Measurements from ENCODE around the gene SEMA5A. TPM values are rescaled to one million over a fixed set of nuclear protein-coding genes. Genes with fewer than 3 reads are reported as not detected.

The SEMA5A gene
- total and polyA plus RNA-seq, 2 donors: 1.2 to 2.5 TPM

DNA sequence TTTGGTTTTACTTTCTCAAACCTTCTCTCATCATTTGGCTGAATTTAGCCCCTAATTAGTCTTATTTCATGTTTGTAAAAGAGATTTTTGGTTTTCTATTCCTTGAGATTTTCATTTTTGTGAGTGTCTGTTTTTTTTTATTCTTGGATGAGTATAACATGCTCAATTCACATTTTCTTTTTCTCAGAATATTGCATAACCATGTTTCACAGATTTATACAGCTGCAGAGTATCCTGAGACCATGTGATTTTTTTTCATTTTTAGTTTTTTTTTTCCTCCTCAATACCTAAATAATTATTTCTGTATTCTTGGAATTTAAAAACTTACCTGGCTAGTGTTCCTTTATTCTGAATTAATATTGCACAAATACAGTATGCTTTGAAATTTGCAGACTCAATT is 361.9 kb downstream of the SEMA5A start:
- no peak overlapping the region for H3K27ac ChIP-seq (ENCODE audit: low read depth in 1 of 2, low read length in 1 of 2)
- H3K36me3 ChIP-seq (ENCODE audit: control insufficient read depth in 2 of 2, insufficient read depth in 2 of 2, low read length in 1 of 2): no peaks in the 10 kb centered on the region
- H3K4me3 ChIP-seq (ENCODE audit: low read length in 2 of 2): no peak overlapping the region
- H3K4me1 ChIP-seq (ENCODE audit: control insufficient read depth in 2 of 2, insufficient read depth in 2 of 2, low read length in 2 of 2): no peaks in the 10 kb centered on the region
- no peaks in the 10 kb centered on the region for H3K9me3 ChIP-seq (ENCODE audit: control insufficient read depth in 2 of 2, insufficient read depth in 1 of 2, low read length in 1 of 2)
- H3K27me3 ChIP-seq (ENCODE audit: control insufficient read depth in 2 of 2, insufficient read depth in 1 of 2, low read length in 1 of 2): no peaks in the 10 kb centered on the region
- no peak for DNase-seq (ENCODE audit: low read depth in 6 of 9, low spot score in 9 of 9)

- DNase-seq (ENCODE audit: low read depth in 6 of 9, low spot score in 9 of 9): no peak
- 93% methylated on average over 11 of the region's 11 CpGs for WGBS
- Histone ChIP-seq H3K9me3 (ENCODE audit: control insufficient read depth in 2 of 2, insufficient read depth in 1 of 2, low read length in 1 of 2) (no peaks in the 10 kb centered on the region), H3K36me3 (ENCODE audit: control insufficient read depth in 2 of 2, insufficient read depth in 2 of 2, low read length in 1 of 2) (no peaks in the 10 kb centered on the region), H3K4me3 (ENCODE audit: low read length in 2 of 2) (no peak overlapping the region), H3K27me3 (ENCODE audit: control insufficient read depth in 2 of 2, insufficient read depth in 1 of 2, low read length in 1 of 2) (no peaks in the 10 kb centered on the region), H3K27ac (ENCODE audit: low read depth in 1 of 2, low read length in 1 of 2) (no peak overlapping the region), H3K4me1 (ENCODE audit: control insufficient read depth in 2 of 2, insufficient read depth in 2 of 2, low read length in 2 of 2) (no peaks in the 10 kb centered on the region)
Measured at GRCh38 chr5:9182899-9183695, 362.8 kb downstream of the SEMA5A start.

- H3K36me3 ChIP-seq (ENCODE audit: control insufficient read depth in 2 of 2, insufficient read depth in 2 of 2, low read length in 1 of 2): no peaks in the 10 kb centered on the region
- H3K4me1 ChIP-seq (ENCODE audit: control insufficient read depth in 2 of 2, insufficient read depth in 2 of 2, low read length in 2 of 2): no peaks in the 10 kb centered on the region
- no peak for DNase-seq (ENCODE audit: low read depth in 6 of 9, low spot score in 9 of 9)
Measured at GRCh38 chr5:9176641-9177040, 369.2 kb downstream of the SEMA5A start.

GRCh38 chr5:9174446-9174845 is 371.4 kb downstream of the SEMA5A start:
- no peak for DNase-seq (ENCODE audit: low read depth in 6 of 9, low spot score in 9 of 9)
- H3K27ac ChIP-seq (ENCODE audit: low read depth in 1 of 2, low read length in 1 of 2): no peak overlapping the region

More at GRCh38 chr5:9176641-9177040, 369.2 kb downstream of the SEMA5A start:
- Histone ChIP-seq H3K4me3 (ENCODE audit: low read length in 2 of 2) (no peak overlapping the region), H3K27me3 (ENCODE audit: control insufficient read depth in 2 of 2, insufficient read depth in 1 of 2, low read length in 1 of 2) (no peaks in the 10 kb centered on the region), H3K9me3 (ENCODE audit: control insufficient read depth in 2 of 2, insufficient read depth in 1 of 2, low read length in 1 of 2) (no peaks in the 10 kb centered on the region), H3K27ac (ENCODE audit: low read depth in 1 of 2, low read length in 1 of 2) (no peak overlapping the region)

GRCh38 chr5:9173281-9174048 is 372.4 kb downstream of the SEMA5A start:
- no peak overlapping the region for H3K27ac ChIP-seq (ENCODE audit: low read depth in 1 of 2, low read length in 1 of 2)
- no peaks in the 10 kb centered on the region for H3K36me3 ChIP-seq (ENCODE audit: control insufficient read depth in 2 of 2, insufficient read depth in 2 of 2, low read length in 1 of 2)
- no peaks in the 10 kb centered on the region for H3K27me3 ChIP-seq (ENCODE audit: control insufficient read depth in 2 of 2, insufficient read depth in 1 of 2, low read length in 1 of 2)
- H3K4me3 ChIP-seq (ENCODE audit: low read length in 2 of 2): no peak overlapping the region
- no peaks in the 10 kb centered on the region for H3K4me1 ChIP-seq (ENCODE audit: control insufficient read depth in 2 of 2, insufficient read depth in 2 of 2, low read length in 2 of 2)
- DNase-seq (ENCODE audit: low read depth in 6 of 9, low spot score in 9 of 9): no peak
- WGBS: 51% methylated on average over 3 of the region's 3 CpGs
- no peaks in the 10 kb centered on the region for H3K9me3 ChIP-seq (ENCODE audit: control insufficient read depth in 2 of 2, insufficient read depth in 1 of 2, low read length in 1 of 2)

More at GRCh38 chr5:9174446-9174845, 371.4 kb downstream of the SEMA5A start:
- H3K27me3 ChIP-seq (ENCODE audit: control insufficient read depth in 2 of 2, insufficient read depth in 1 of 2, low read length in 1 of 2): no peaks in the 10 kb centered on the region
- 91% methylated on average over 3 of the region's 3 CpGs for WGBS
- no peak overlapping the region for H3K4me3 ChIP-seq (ENCODE audit: low read length in 2 of 2)
- H3K4me1 ChIP-seq (ENCODE audit: control insufficient read depth in 2 of 2, insufficient read depth in 2 of 2, low read length in 2 of 2): no peaks in the 10 kb centered on the region
- H3K36me3 ChIP-seq (ENCODE audit: control insufficient read depth in 2 of 2, insufficient read depth in 2 of 2, low read length in 1 of 2): no peaks in the 10 kb centered on the region
- H3K9me3 ChIP-seq (ENCODE audit: control insufficient read depth in 2 of 2, insufficient read depth in 1 of 2, low read length in 1 of 2): no peaks in the 10 kb centered on the region

GRCh38 chr5:9170026-9170425 is 375.8 kb downstream of the SEMA5A start:
- Histone ChIP-seq H3K27me3 (ENCODE audit: control insufficient read depth in 2 of 2, insufficient read depth in 1 of 2, low read length in 1 of 2) (no peaks in the 10 kb centered on the region), H3K36me3 (ENCODE audit: control insufficient read depth in 2 of 2, insufficient read depth in 2 of 2, low read length in 1 of 2) (no peaks in the 10 kb centered on the region), H3K4me3 (ENCODE audit: low read length in 2 of 2) (no peak overlapping the region), H3K9me3 (ENCODE audit: control insufficient read depth in 2 of 2, insufficient read depth in 1 of 2, low read length in 1 of 2) (no peaks in the 10 kb centered on the region), H3K4me1 (ENCODE audit: control insufficient read depth in 2 of 2, insufficient read depth in 2 of 2, low read length in 2 of 2) (no peaks in the 10 kb centered on the region), H3K27ac (ENCODE audit: low read depth in 1 of 2, low read length in 1 of 2) (no peak overlapping the region)
- no peak for DNase-seq (ENCODE audit: low read depth in 6 of 9, low spot score in 9 of 9)

DNA sequence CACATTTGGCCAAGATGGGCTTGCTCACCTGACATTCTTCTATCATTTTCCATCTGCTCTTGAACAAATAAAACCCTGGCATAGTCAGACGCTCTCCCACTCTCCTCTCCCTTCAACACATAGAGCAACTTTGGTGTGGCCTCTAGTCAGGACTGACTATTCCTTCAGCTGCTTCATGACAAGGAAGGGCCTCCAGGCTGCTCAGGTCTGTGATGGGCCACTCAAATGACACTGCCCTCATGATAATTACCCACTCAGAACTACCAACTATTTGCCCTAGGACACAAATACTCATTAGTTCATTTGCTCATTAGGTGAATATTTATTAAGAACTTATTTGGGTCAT is 376.3 kb downstream of the SEMA5A start:
- no peak overlapping the region for H3K27ac ChIP-seq (ENCODE audit: low read depth in 1 of 2, low read length in 1 of 2)
- H3K4me3 ChIP-seq (ENCODE audit: low read length in 2 of 2): no peak overlapping the region
- no peaks in the 10 kb centered on the region for H3K9me3 ChIP-seq (ENCODE audit: control insufficient read depth in 2 of 2, insufficient read depth in 1 of 2, low read length in 1 of 2)
- no peaks in the 10 kb centered on the region for H3K4me1 ChIP-seq (ENCODE audit: control insufficient read depth in 2 of 2, insufficient read depth in 2 of 2, low read length in 2 of 2)
- H3K27me3 ChIP-seq (ENCODE audit: control insufficient read depth in 2 of 2, insufficient read depth in 1 of 2, low read length in 1 of 2): no peaks in the 10 kb centered on the region
- H3K36me3 ChIP-seq (ENCODE audit: control insufficient read depth in 2 of 2, insufficient read depth in 2 of 2, low read length in 1 of 2): no peaks in the 10 kb centered on the region
- no peak for DNase-seq (ENCODE audit: low read depth in 6 of 9, low spot score in 9 of 9)
- WGBS: 98% methylated on average over 1 of the region's 1 CpG

DNA sequence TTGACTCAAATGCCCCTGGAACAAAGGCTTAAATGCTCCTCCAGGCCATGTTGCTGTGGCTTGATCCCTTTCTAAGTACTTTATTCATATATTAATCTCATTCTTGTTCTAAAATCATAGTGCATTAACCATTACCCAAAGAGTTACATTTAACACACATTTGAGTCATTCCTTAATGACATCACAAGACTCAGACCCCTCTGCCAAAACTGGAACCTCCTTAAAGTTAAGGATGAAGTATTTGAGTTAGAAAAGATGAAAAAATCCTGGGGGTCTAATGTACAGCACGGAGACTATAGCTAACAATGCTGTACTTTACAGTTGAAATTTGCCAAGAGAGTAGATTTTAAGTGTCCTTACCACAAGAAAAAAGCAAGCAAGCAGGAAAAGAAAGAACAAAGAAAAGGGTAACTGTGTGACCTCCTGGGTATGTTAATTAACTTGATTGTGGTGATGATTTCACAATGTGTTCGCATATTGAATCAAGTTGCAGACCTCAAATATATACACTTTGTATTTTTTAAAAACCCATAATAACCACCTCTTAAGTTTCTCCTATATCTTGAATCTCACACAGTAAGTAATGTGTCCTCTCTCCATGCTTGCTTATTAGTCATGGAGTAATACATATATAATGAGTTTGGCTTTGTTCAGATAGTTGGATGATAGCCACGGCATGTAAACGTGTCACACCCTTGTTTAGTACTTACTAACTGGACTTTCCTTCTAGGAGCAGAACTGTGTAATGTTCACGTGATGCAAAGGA is 376.9 kb downstream of the SEMA5A start:
- Histone ChIP-seq H3K36me3 (ENCODE audit: control insufficient read depth in 2 of 2, insufficient read depth in 2 of 2, low read length in 1 of 2) (no peaks in the 10 kb centered on the region), H3K9me3 (ENCODE audit: control insufficient read depth in 2 of 2, insufficient read depth in 1 of 2, low read length in 1 of 2) (no peaks in the 10 kb centered on the region), H3K27me3 (ENCODE audit: control insufficient read depth in 2 of 2, insufficient read depth in 1 of 2, low read length in 1 of 2) (no peaks in the 10 kb centered on the region), H3K4me1 (ENCODE audit: control insufficient read depth in 2 of 2, insufficient read depth in 2 of 2, low read length in 2 of 2) (no peaks in the 10 kb centered on the region), H3K27ac (ENCODE audit: low read depth in 1 of 2, low read length in 1 of 2) (no peak overlapping the region), H3K4me3 (ENCODE audit: low read length in 2 of 2) (no peak overlapping the region)
- WGBS: 89% methylated on average over 5 of the region's 5 CpGs
- no peak for DNase-seq (ENCODE audit: low read depth in 6 of 9, low spot score in 9 of 9)

Data from thymus (tissue), 11 donors.